BLaER1 treated with 17β-estradiol and CSF1 and Interleukin-3, amounts not matched to agents 10 nM and 100 nM (cell line): Measurements from ENCODE around the gene C1QL1.

ENCODE experiments used
- H3K27ac ChIP-seq, 11 experiments: shearing (Covaris generic); formaldehyde crosslinking; 2 replicates each; pipeline ENCODE4 v1.8.1; 2022
- H3K27me3 ChIP-seq, 11 experiments: shearing (Covaris generic); formaldehyde crosslinking; 2 replicates each; pipeline ENCODE4 v1.8.1; 2022
- H3K36me3 ChIP-seq, 11 experiments: shearing (Covaris generic); formaldehyde crosslinking; 2 replicates each; pipeline ENCODE4 v1.8.1; 2022
- H3K4me1 ChIP-seq, 10 experiments: shearing (Covaris generic); formaldehyde crosslinking; 2 replicates each; pipeline ENCODE4 v1.8.1; 2022
- H3K4me2 ChIP-seq, 11 experiments: shearing (Covaris generic); formaldehyde crosslinking; 2 replicates each; pipeline ENCODE4 v1.8.1; 2022
- H3K4me3 ChIP-seq, 10 experiments: shearing (Covaris generic); formaldehyde crosslinking; 2 replicates each; pipeline ENCODE4 v1.8.1; 2022
- H3K9ac ChIP-seq, 11 experiments: shearing (Covaris generic); formaldehyde crosslinking; 2 replicates each; pipeline ENCODE4 v1.8.1; 2022
- H3K9me3 ChIP-seq, 11 experiments: shearing (Covaris generic); formaldehyde crosslinking; replicated peaks in 1 of 11; 2 replicates each; pipeline ENCODE4 v1.8.1; 2022
- H4K20me1 ChIP-seq, 11 experiments: shearing (Covaris generic); formaldehyde crosslinking; 2 replicates each; pipeline ENCODE4 v1.8.1; 2022
- Cebpa-rat ChIP-seq, 11 experiments: shearing (Covaris generic); IDR thresholded peaks; 2 replicates each; pipeline ENCODE4 v1.8.1; 2022

The C1QL1 gene

DNA sequence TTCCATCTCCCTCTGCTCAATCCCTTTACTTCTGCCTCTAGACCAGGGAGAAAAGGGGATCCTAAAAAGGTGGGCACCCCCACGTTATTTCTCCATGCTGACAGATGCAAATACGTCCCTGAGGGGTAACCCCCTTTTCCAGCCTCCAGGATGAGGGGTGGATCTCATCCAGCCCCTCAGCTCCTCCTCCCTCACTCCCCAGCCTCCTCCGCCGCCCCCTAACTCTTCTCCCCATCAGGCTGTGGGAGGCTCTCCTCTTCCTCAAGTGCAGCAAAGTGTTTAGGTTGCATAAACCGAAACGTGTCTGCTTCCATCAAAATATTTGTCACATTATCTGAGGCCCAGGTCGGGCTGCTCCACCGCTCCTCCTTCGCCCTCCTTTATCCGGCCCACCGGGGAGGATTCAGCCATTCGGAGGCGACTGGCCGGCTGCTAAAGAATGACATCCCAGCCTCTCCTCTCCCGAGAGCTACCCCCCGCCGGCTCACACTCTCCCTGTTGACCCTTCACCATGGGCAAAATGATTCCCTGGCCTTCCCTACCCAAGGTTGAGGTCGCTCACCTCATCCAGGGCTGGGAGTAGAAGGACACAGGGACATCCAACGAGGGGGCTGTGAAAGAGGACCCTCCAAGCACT lies 1.2 kb upstream of the C1QL1 start:
- H3K27ac ChIP-seq: no peak overlapping the region

DNA sequence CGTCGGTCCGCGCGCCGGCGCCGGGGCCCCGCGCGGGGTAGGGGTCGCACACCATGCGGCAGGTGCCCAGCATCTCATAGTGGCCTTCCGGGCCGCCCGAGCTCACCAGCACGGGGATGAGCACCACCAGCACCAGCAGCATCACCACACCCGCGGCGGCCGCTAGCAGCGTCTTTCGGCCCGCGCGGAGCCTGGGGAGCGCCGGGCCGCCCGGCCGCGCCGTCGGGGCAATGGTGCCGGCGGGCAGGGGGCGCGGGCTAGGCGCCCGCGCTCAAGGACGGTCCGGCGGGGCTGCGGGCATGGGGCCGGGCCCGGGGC lies 237 bp downstream of the C1QL1 start:
- H3K9ac ChIP-seq: peak overlapping the region in 7 of 11 experiments; percentile 23 to 65 (median 51); a peak in 10 of 22 replicates
- H3K4me3 ChIP-seq: peak overlapping the region; percentile 53 to 71 (median 58)
- no peaks in the 10 kb centered on the region for H3K36me3 ChIP-seq
- TF ChIP-seq Cebpa-rat (IDR thresholded peaks at IDR 0.05): no peak
- H3K4me2 ChIP-seq: peak overlapping the region; percentile 89 to 99 (median 98)
- peaks cover 0 to 45% (median 22%) of the 10 kb centered on the region in 11 experiments; a peak in 18 of 22 replicates for H4K20me1 ChIP-seq
- peaks cover 30 to 68% (median 61%) of the 10 kb centered on the region in 10 experiments for H3K4me1 ChIP-seq
- no peak overlapping the region for H3K27ac ChIP-seq
- no peaks in the 10 kb centered on the region for H3K9me3 ChIP-seq
- peaks cover 63 to 79% (median 66%) of the 10 kb centered on the region in 11 experiments for H3K27me3 ChIP-seq

More for the DNA sequence above, 1.2 kb upstream of the C1QL1 start:
- Histone ChIP-seq H3K9me3 (no peaks in the 10 kb centered on the region), H3K4me1 (peaks cover 30 to 68% (median 61%) of the 10 kb centered on the region in 10 experiments), H3K4me2 (peak overlapping the region; percentile 94 to 99 (median 98)), H3K27me3 (peaks cover 57 to 74% (median 60%) of the 10 kb centered on the region in 11 experiments), H3K9ac (peak overlapping the region in 5 of 11 experiments; percentile 46 to 78 (median 72); a peak in 8 of 22 replicates), H4K20me1 (peaks cover 0 to 45% (median 22%) of the 10 kb centered on the region in 11 experiments; a peak in 18 of 22 replicates), H3K4me3 (peak overlapping the region; percentile 53 to 71 (median 60); a peak in 17 of 20 replicates), H3K36me3 (no peaks in the 10 kb centered on the region)
- no peak for TF ChIP-seq Cebpa-rat (IDR thresholded peaks at IDR 0.05)

DNA sequence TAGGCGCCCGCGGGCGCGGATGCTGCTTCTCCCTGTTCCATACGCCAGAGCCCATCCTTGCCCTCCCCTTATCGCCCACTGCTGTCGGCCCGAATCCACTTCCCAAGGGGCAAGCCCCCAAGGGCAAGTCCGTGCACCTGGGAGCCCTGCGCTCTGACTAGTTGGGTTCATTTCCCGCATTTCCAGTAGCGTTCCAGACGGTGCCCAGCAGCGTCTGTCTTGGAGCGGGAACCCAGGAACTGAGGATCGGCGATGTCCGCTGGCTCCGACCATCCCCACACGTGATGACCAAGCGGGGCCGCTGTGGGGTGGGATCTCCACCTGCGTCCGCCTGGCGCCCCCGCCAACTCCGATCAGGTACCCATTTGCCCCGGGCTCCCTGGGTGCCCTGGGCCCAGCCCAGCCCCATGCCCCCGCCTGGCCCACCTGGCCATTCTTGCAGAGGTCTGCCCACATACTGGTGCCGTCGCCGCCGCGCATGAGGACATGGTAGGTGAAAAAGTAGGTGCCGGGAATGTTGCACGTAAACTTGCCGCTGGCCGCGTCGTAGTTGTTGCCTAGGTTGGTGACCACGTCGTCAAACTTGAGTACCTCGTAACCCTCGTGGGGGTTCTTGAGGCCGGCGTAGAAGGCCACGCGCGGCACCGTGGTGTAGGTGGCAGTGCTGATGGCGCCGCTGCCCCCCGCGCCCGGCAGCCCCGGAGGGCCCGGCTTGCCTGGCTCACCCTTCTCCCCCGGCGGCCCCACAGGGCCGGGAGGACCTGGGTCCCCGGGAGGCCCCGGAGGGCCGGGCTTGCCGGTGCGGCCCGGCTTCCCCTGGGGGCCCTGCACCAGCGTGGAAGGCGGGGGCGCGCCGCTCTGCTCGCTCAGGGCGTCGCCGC lies 837 bp downstream of the C1QL1 start:
- H3K4me3 ChIP-seq: peak overlapping the region; percentile 53 to 71 (median 58)
- H3K27me3 ChIP-seq: peaks cover 64 to 80% (median 66%) of the 10 kb centered on the region in 11 experiments
- H4K20me1 ChIP-seq: peaks cover 0 to 45% (median 22%) of the 10 kb centered on the region in 11 experiments; a peak in 18 of 22 replicates
- no peak for TF ChIP-seq Cebpa-rat (IDR thresholded peaks at IDR 0.05)
- H3K9ac ChIP-seq: peak overlapping the region in 7 of 11 experiments; percentile 23 to 65 (median 51); a peak in 9 of 22 replicates
- peak overlapping the region; percentile 89 to 99 (median 98) for H3K4me2 ChIP-seq
- H3K4me1 ChIP-seq: peaks cover 30 to 63% (median 58%) of the 10 kb centered on the region in 10 experiments
- H3K36me3 ChIP-seq: no peaks in the 10 kb centered on the region
- H3K27ac ChIP-seq: no peak overlapping the region
- H3K9me3 ChIP-seq: no peaks in the 10 kb centered on the region

DNA sequence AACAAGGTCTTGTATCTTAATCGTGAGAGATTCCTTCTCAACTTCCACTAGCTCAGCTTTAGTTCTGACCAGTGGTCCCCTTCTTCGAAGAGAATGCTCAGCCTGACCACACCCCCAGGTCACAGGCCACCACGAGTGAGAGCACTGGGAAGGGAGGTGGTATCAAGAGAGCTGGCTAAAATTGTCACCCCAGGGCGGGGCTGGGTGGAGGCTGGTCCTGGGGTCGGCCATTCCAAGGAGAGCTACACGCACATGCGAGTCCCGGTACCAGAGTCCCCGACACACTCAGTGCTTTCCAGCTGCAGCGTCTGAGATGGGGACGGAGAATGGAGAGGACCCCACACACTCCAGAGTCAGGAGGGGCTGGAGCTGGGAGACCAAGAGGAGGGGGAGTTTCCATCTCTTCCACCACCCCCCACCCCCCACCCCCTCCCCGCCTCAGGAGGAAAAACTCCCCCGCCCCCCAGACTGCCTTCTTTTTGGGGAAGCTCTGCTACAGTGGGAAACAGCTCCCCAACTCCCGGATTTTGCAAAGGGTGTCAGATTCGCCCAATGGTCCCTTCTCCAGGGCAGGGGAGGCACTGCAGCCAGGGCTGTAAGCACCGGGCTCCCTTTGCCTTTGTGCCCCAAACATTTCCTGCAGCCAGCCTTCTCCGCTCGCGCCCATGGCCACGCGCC lies 1.6 kb downstream of the C1QL1 start:
- H3K36me3 ChIP-seq: no peaks in the 10 kb centered on the region
- peak overlapping the region; percentile 89 to 99 (median 98); a peak in 16 of 22 replicates for H3K4me2 ChIP-seq
- H3K27me3 ChIP-seq: peaks cover 70 to 86% (median 71%) of the 10 kb centered on the region in 11 experiments
- peak overlapping the region in 2 of 10 experiments; percentile 54 to 58; a peak in 2 of 20 replicates for H3K4me3 ChIP-seq
- no peak overlapping the region for H3K27ac ChIP-seq
- peaks cover 0 to 45% (median 22%) of the 10 kb centered on the region in 11 experiments; a peak in 18 of 22 replicates for H4K20me1 ChIP-seq
- no peaks in the 10 kb centered on the region for H3K9me3 ChIP-seq
- H3K9ac ChIP-seq: no peak overlapping the region
- no peak for TF ChIP-seq Cebpa-rat (IDR thresholded peaks at IDR 0.05)
- peaks cover 30 to 55% (median 52%) of the 10 kb centered on the region in 10 experiments for H3K4me1 ChIP-seq

DNA sequence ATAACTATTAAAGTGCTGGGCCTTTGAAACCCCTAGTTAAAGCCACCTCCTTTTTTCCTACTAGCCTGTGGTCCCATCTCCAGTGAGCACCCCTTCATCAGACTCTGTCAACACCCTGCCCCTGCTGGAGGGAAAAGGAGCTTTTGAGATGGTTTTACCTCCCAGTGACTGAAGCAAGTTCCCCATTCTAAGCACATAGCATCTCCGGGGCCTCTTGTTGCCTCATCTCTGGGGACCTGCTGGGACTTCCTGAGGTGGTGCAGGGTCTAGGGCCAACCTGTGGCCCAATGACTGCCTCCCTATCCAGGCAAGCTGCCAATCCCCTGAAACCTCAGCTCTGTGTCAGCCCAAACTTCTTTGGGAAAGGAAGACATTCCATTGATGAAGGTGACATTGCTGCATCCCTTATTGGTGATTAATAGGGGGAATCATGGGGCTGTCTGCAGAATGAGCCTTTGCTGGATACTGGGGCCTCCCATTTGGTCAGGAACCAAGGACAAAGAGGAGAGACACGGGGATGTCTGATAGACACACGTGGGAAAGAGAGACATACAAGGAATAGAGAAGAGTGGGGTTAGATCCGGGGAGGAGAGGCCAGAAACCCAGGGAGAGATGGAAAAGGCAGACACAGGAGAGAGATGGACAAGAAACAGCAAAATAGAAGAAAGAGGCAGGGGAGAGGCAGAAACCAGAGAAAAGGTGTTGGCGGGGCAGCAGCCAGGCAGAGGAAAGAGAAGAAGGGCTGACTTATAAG lies 2.4 kb downstream of the C1QL1 start:
- Histone ChIP-seq H3K9me3 (no peaks in the 10 kb centered on the region), H3K27me3 (peaks cover 72 to 91% (median 77%) of the 10 kb centered on the region in 11 experiments), H3K4me1 (peaks cover 30 to 52% (median 47%) of the 10 kb centered on the region in 10 experiments), H3K36me3 (no peaks in the 10 kb centered on the region), H4K20me1 (peaks cover 0 to 48% (median 22%) of the 10 kb centered on the region in 11 experiments; a peak in 18 of 22 replicates), H3K27ac (no peak overlapping the region), H3K4me2 (peak overlapping the region in 6 of 11 experiments; percentile 20 to 40 (median 26); a peak in 8 of 22 replicates), H3K9ac (no peak overlapping the region), H3K4me3 (no peak overlapping the region)
- peak in 1 of 11 experiments; percentile 17; a peak in 1 of 22 replicates for TF ChIP-seq Cebpa-rat (IDR thresholded peaks at IDR 0.05)

DNA sequence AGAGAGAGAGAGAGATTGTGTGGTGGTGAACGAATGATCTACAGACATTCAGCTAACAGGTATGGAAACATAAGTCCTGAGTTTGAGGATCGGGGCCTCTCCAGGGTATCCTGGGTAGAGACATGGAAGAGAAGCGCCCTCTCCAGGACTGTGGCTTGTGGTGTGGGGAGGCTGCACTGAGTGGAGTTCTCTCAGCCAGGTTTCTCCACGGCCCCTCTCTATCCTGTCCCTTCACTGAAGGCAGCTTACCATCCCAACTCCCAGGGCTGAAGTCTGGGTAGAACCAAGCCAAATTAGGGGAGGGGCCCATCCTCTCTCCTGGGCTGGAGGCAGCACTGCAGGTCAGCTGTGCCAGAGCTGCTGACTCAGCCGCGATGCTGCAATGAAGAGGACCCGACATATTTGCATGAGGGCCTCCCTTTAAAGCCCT lies 6.2 kb downstream of the C1QL1 start:
- no peak for TF ChIP-seq Cebpa-rat (IDR thresholded peaks at IDR 0.05)
- H3K4me2 ChIP-seq: no peak overlapping the region
- no peak overlapping the region for H3K4me3 ChIP-seq
- H3K27me3 ChIP-seq: peaks cover 61 to 90% (median 81%) of the 10 kb centered on the region in 11 experiments
- peaks cover 10 to 33% (median 27%) of the 10 kb centered on the region in 10 experiments; a peak in 19 of 20 replicates for H3K4me1 ChIP-seq
- H3K9me3 ChIP-seq: no peaks in the 10 kb centered on the region
- H3K36me3 ChIP-seq: no peaks in the 10 kb centered on the region
- no peak overlapping the region for H3K27ac ChIP-seq
- peaks cover 0 to 22% (median 11%) of the 10 kb centered on the region in 11 experiments; a peak in 16 of 22 replicates for H4K20me1 ChIP-seq
- no peak overlapping the region for H3K9ac ChIP-seq

DNA sequence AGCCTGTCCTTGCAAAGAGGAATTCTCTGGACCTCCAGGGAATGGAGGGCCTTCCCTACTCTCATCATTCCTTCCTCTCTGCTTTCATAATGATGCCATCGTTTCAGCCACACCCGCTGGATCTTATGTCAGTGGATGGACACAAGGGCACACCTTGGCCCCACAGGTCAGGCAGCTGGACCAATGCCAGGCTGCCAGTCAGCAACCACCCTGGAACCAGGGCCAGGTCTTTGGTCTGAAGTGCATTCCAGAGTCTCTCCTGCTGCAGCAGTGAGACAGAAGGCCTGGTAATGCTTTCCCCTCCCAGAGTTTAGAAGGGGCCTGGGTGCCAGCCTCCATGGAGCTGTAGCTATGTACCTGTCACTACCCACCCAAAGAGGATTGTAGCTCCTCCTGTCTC lies 7.4 kb downstream of the C1QL1 start:
- Histone ChIP-seq H3K4me2 (peak overlapping the region in 7 of 11 experiments; percentile 74 to 91 (median 80); a peak in 14 of 22 replicates), H3K4me1 (peaks cover 8 to 26% (median 20%) of the 10 kb centered on the region in 10 experiments; a peak in 19 of 20 replicates), H3K9me3 (no peaks in the 10 kb centered on the region), H3K27me3 (peaks cover 50 to 85% (median 74%) of the 10 kb centered on the region in 11 experiments), H3K9ac (no peak overlapping the region), H3K36me3 (no peaks in the 10 kb centered on the region), H3K27ac (no peak overlapping the region), H3K4me3 (no peak overlapping the region), H4K20me1 (peaks cover 0 to 12% (median 1%) of the 10 kb centered on the region in 11 experiments; a peak in 6 of 22 replicates)
- no peak for TF ChIP-seq Cebpa-rat (IDR thresholded peaks at IDR 0.05)
